AG08396 (cell line): ENCODE data around the gene IQCK.

Experiments
- DNase-seq: peaks from one replicate; pipeline ENCODE4 v3.0.0; 2012; ENCODE audit warnings: low spot score, mixed read lengths

Gene IQCK

GRCh38 chr16:19884611-19885450 lies 166.8 kb downstream of the IQCK start, which contains the start of gene GPRC5B:
TSS of gene GPRC5B (minus strand) at chr16:19884848. CDS start at chr16:19872845, 12,003 bp downstream.
- peak; percentile 87 for DNase-seq

GRCh38 chr16:19885451-19886072 lies 167.5 kb downstream of the IQCK start:
- DNase-seq: no peak

- peak; percentile 77 for DNase-seq
Measured at GRCh38 chr16:19886073-19886941, 168.2 kb downstream of the IQCK start.

GRCh38 chr16:19888834-19889233 lies 170.8 kb downstream of the IQCK start:
- DNase-seq: no peak

GRCh38 chr16:19890901-19891300 lies 172.8 kb downstream of the IQCK start:
- no peak for DNase-seq

- DNase-seq: no peak
Measured at GRCh38 chr16:19892902-19893301, 174.8 kb downstream of the IQCK start.

- no peak for DNase-seq
Measured at GRCh38 chr16:19894586-19894985, 176.5 kb downstream of the IQCK start.

- no peak for DNase-seq
Measured at GRCh38 chr16:19896951-19897350, 178.9 kb downstream of the IQCK start.

- no peak for DNase-seq
Measured at GRCh38 chr16:19898166-19898565, 180.1 kb downstream of the IQCK start.

- peak; percentile 57 for DNase-seq
Measured at GRCh38 chr16:19898924-19899604, 181.0 kb downstream of the IQCK start.

GRCh38 chr16:19899605-19899955 lies 181.5 kb downstream of the IQCK start:
- DNase-seq: no peak

GRCh38 chr16:19901164-19901563 lies 183.1 kb downstream of the IQCK start:
- DNase-seq: no peak

GRCh38 chr16:19907161-19907992 lies 189.3 kb downstream of the IQCK start:
- DNase-seq: peak; percentile 83
